GM19035 (cell line): Measurements from ENCODE around the gene STARD8.
"Not testable (repeated sequence)": the region's sequence is repeated elsewhere in the genome, so short reads cannot be mapped to it uniquely, and the experiment has no call there.

ENCODE experiments used
- ATAC-seq: cut with Tn5 transposase; IDR thresholded peaks from one replicate; pipeline ENCODE4 v1.9.1; 2021; ENCODE audit not compliant: unreplicated experiment

STARD8 gene

GRCh38 chrX:68717663-68718442, 70.4 kb downstream of the STARD8 start:
- no peak for ATAC-seq

GRCh38 chrX:68718443-68718820, 71.0 kb downstream of the STARD8 start:
- ATAC-seq = no peak

- ATAC-seq = no peak
Measured at GRCh38 chrX:68719181-68719903, 71.9 kb downstream of the STARD8 start.

GRCh38 chrX:68719904-68720614, 72.6 kb downstream of the STARD8 start:
- ATAC-seq = no peak

GRCh38 chrX:68720851-68721250, 73.4 kb downstream of the STARD8 start:
- ATAC-seq = no peak

GRCh38 chrX:68721546-68721945, 74.1 kb downstream of the STARD8 start:
- no peak for ATAC-seq

GRCh38 chrX:68721991-68722860, 74.8 kb downstream of the STARD8 start:
- ATAC-seq = no peak

- no peak for ATAC-seq
Measured at GRCh38 chrX:68723491-68724155, 76.2 kb downstream of the STARD8 start.

GRCh38 chrX:68724531-68725020, 77.1 kb downstream of the STARD8 start:
- ATAC-seq = no peak

GRCh38 chrX:68725756-68726365, 78.4 kb downstream of the STARD8 start:
- no peak for ATAC-seq

GRCh38 chrX:68726366-68726765, 78.9 kb downstream of the STARD8 start:
- no peak for ATAC-seq

GRCh38 chrX:68727696-68728095, 80.2 kb downstream of the STARD8 start:
- no peak for ATAC-seq

- no peak for ATAC-seq
Measured at GRCh38 chrX:68728186-68728585, 80.7 kb downstream of the STARD8 start.

GRCh38 chrX:68731254-68731653, 83.8 kb downstream of the STARD8 start:
- ATAC-seq = no peak

- ATAC-seq = peak; percentile 84
Measured at GRCh38 chrX:68732906-68733493, 85.5 kb downstream of the STARD8 start.

- no peak for ATAC-seq
Measured at GRCh38 chrX:68735266-68735665, 87.8 kb downstream of the STARD8 start.

GRCh38 chrX:68741864-68742263, 94.4 kb downstream of the STARD8 start:
- not testable (repeated sequence) for ATAC-seq

GRCh38 chrX:68743754-68744153, 96.3 kb downstream of the STARD8 start:
- ATAC-seq = no peak

- no peak for ATAC-seq
Measured at GRCh38 chrX:68746988-68747387, 99.5 kb downstream of the STARD8 start.
